H1 (cell line): Measurements from ENCODE around the gene VIPAS39.

Experiments
- BRCA1 ChIP-seq: IDR thresholded peaks from 2 replicates; pipeline ENCODE4 v1.6.1; 2012; ENCODE audit warnings: low read depth, low read length, improper control_type of control experiment
- CBX8 ChIP-seq: fragments of 300-800, 300-1000 bp; sonication (generic); IDR thresholded peaks from 2 replicates; pipeline ENCODE4 v1.7.1; 2016; ENCODE audit warnings: low read depth, low read length, borderline replicate concordance
- CTCF ChIP-seq, 3 experiments: IDR thresholded peaks; 1 replicate in 2 of 3; 2 replicates in 1 of 3; pipeline versions ENCODE4 v1.5.1 to v1.6.1; 2011; ENCODE audit warnings: low read length in 3 of 3, mild to moderate bottlenecking in 3 of 3, inconsistent platforms in 2 of 3, low read depth in 1 of 3, moderate library complexity in 1 of 3; ENCODE audit not compliant: insufficient read depth in 1 of 3; ENCODE audit errors: control extremely low read depth in 1 of 3
- EGR1 ChIP-seq: IDR thresholded peaks from 2 replicates; pipeline ENCODE4 v1.6.1; 2011; ENCODE audit warnings: low read depth, low read length, borderline replicate concordance
- EP300 ChIP-seq, 2 experiments: IDR thresholded peaks; 1 replicate in 1 of 2; 2 replicates in 1 of 2; pipeline ENCODE4 v1.6.1; 2011 to 2012; ENCODE audit warnings: low read depth in 2 of 2, low read length in 2 of 2, mild to moderate bottlenecking in 2 of 2, borderline replicate concordance in 1 of 2, inconsistent platforms in 1 of 2, moderate library complexity in 1 of 2
- SUZ12 ChIP-seq: fragments of 200-600 bp; sonication (generic); IDR thresholded peaks from 2 replicates; pipeline ENCODE4 v1.6.1; 2012; ENCODE audit warnings: mild to moderate bottlenecking, inconsistent platforms, low read length, moderate library complexity, mixed read lengths
- TEAD4 ChIP-seq: IDR thresholded peaks from 2 replicates; pipeline ENCODE4 v1.6.1; 2012; ENCODE audit warnings: low read depth, low read length, inconsistent platforms, mixed read lengths
- TF ChIP-seq, protein P1 (sequence below): IDR thresholded peaks from 2 replicates; pipeline ENCODE4 v1.6.1; 2011; ENCODE audit warnings: low read depth, mild to moderate bottlenecking, low read length; ENCODE audit not compliant: insufficient read depth
- TF ChIP-seq, protein P2 (sequence below): IDR thresholded peaks from 2 replicates; pipeline ENCODE4 v1.6.1; 2012; ENCODE audit warnings: inconsistent platforms

DNA sequence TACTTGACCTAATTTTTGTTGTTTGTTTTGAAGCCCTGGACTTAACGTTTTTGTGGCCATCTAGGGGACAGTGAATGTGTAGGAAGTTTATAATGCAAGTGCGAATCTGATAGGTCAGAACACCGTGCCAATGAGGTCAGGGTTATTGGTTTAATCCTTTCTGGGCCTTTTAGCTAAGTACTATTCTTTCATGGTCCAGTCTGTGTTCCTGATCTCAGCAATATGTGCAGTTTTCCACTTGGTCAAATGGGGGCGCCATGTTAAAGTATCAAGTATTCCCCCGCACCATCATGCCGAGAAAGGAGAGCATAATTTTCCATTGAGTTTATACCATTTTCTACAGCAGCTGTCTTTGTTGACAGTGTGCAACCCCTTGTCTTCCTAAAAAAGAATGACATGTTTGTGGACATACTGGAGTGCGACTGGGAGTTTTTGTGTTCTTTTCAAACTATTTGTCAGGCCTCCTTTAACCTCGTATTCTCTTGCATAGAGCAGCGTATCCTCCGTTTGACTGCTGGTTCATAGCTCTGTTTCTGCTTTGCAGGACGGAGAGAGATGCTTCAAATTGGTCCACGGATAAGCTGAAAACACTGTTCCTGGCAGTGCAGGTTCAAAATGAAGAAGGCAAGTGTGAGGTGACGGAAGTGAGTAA lies 1.8 kb upstream of the VIPAS39 start:
- no peak for TF ChIP-seq SUZ12
- TF ChIP-seq EP300 (IDR thresholded peaks at IDR 0.05; ENCODE audit: borderline replicate concordance in 1 of 2, low read depth in 2 of 2, low read length in 2 of 2): no peak
- no peak for TF ChIP-seq EGR1
- no peak for TF ChIP-seq TEAD4
- peak; percentile 18 to 78 (median 66) for TF ChIP-seq CTCF (IDR thresholded peaks at IDR 0.05; ENCODE audit: control extremely low read depth in 1 of 3, insufficient read depth in 1 of 3, low read depth in 1 of 3, low read length in 3 of 3)
- TF ChIP-seq, protein P1, sequence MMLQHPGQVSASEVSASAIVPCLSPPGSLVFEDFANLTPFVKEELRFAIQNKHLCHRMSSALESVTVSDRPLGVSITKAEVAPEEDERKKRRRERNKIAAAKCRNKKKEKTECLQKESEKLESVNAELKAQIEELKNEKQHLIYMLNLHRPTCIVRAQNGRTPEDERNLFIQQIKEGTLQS: no peak
- no peak for TF ChIP-seq BRCA1
- TF ChIP-seq, protein P2, sequence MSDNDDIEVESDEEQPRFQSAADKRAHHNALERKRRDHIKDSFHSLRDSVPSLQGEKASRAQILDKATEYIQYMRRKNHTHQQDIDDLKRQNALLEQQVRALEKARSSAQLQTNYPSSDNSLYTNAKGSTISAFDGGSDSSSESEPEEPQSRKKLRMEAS: no peak
- no peak for TF ChIP-seq CBX8
